Measurements from ENCODE around the gene NPTX1.

The NPTX1 gene

GRCh38 chr17:80497726-80498241 lies 21.4 kb upstream of the NPTX1 start:
- TF ChIP-seq CTCF (IDR thresholded peaks at IDR 0.05; ENCODE audit: low read depth, low read length) = no peak
- no peak for DNase-seq (ENCODE audit: extremely low read depth, low read depth)

GRCh38 chr17:80494547-80494946 lies 18.1 kb upstream of the NPTX1 start:
- DNase-seq (ENCODE audit: extremely low read depth, low read depth) = no peak
- TF ChIP-seq CTCF (IDR thresholded peaks at IDR 0.05; ENCODE audit: low read depth, low read length) = no peak

- no peak for TF ChIP-seq CTCF (IDR thresholded peaks at IDR 0.05; ENCODE audit: low read depth, low read length)
- DNase-seq (ENCODE audit: extremely low read depth, low read depth) = no peak
Observed at GRCh38 chr17:80492343-80493136, 16.1 kb upstream of the NPTX1 start.

- TF ChIP-seq CTCF (IDR thresholded peaks at IDR 0.05; ENCODE audit: low read depth, low read length) = no peak
- no peak for DNase-seq (ENCODE audit: extremely low read depth, low read depth)
Observed at GRCh38 chr17:80491478-80492342, 15.3 kb upstream of the NPTX1 start.

GRCh38 chr17:80487511-80487910 lies 11.1 kb upstream of the NPTX1 start:
- no peak for TF ChIP-seq CTCF (IDR thresholded peaks at IDR 0.05; ENCODE audit: low read depth, low read length)
- DNase-seq (ENCODE audit: extremely low read depth, low read depth) = no peak

- DNase-seq (ENCODE audit: extremely low read depth, low read depth) = no peak
Observed at GRCh38 chr17:80486692-80487091, 10.3 kb upstream of the NPTX1 start.

More at GRCh38 chr17:80486692-80487091, 10.3 kb upstream of the NPTX1 start:
- no peak for TF ChIP-seq CTCF (IDR thresholded peaks at IDR 0.05; ENCODE audit: low read depth, low read length)

All from AG09319 (cell line).